Stomach (tissue), 9 donors: ENCODE measurements around the gene TNFRSF17. TPM values are rescaled to one million over a fixed set of nuclear protein-coding genes. Genes with fewer than 3 reads are reported as not detected.

Experiments used
- DNase-seq, 2 donors: peaks; one replicate each; pipeline versions ENCODE4 v3.0.0 to v3.0.0-alpha.2; 2013 to 2019
- H3K27ac ChIP-seq, 5 donors: fragments of 200-600 bp in 4 of 5; sonication (generic) in 4 of 5; one replicate each; pipeline ENCODE4 v1.5.1; 2013 to 2019; ENCODE audit warnings: mild to moderate bottlenecking in 1 of 5, moderate library complexity in 1 of 5
- H3K27me3 ChIP-seq, 3 donors: fragments of 200-600 bp; sonication (generic); one replicate each; pipeline ENCODE4 v1.5.1; 2017 to 2019; ENCODE audit warnings: mixed run types in 1 of 3
- H3K36me3 ChIP-seq, 4 donors: fragments of 200-600 bp; sonication (generic); 1 replicate in 3 of 4; 2 replicates in 1 of 4; pipeline ENCODE4 v1.5.1; 2016 to 2019
- H3K4me1 ChIP-seq, 4 donors: fragments of 200-600 bp; sonication (generic); one replicate each; pipeline ENCODE4 v1.5.1; 2016 to 2019
- H3K4me3 ChIP-seq, 4 donors: fragments of 200-600 bp; sonication (generic) in 3 of 4; one replicate each; pipeline ENCODE4 v1.5.1; 2016 to 2019; ENCODE audit warnings: mild to moderate bottlenecking in 1 of 4
- H3K9me3 ChIP-seq, 4 donors: fragments of 200-600 bp; sonication (generic); one replicate each; pipeline ENCODE4 v1.5.1; 2016 to 2019
- CTCF ChIP-seq, 7 experiments: fragments of 450-650 bp in 4 of 7; fragments of 200-600 bp in 3 of 7; sonication (generic) in 3 of 7; IDR thresholded peaks; one replicate each; pipeline ENCODE4 v1.5.1; 2016 to 2019; ENCODE audit warnings: antibody characterized with exemption in 7 of 7, control low read depth in 2 of 7, mild to moderate bottlenecking in 1 of 7
- EP300 ChIP-seq: sonication (generic); formaldehyde crosslinking; IDR thresholded peaks from one replicate; pipeline ENCODE4 v1.6.1; 2017; ENCODE audit warnings: antibody characterized with exemption
- POLR2A ChIP-seq, 4 donors: fragments of 450-650 bp; IDR thresholded peaks; one replicate each; pipeline ENCODE4 v1.6.1; 2016; ENCODE audit warnings: antibody characterized with exemption in 4 of 4, control low read depth in 2 of 4, mild to moderate bottlenecking in 1 of 4, moderate library complexity in 1 of 4
- POLR2AphosphoS5 ChIP-seq, 3 donors: sonication (generic); formaldehyde crosslinking; IDR thresholded peaks; one replicate each; pipeline ENCODE4 v1.6.1; 2016; ENCODE audit warnings: antibody characterized with exemption in 3 of 3
- WGBS, 5 donors: extraction: QIAGEN DNeasy Blood & Tissue Kit in 3 of 5; methylation state at CpG; one replicate each; pipeline versions ENCODE4 v1.1.5 to v1.1.7; 2013 to 2018; 5-methylcytosine and 5-hydroxymethylcytosine counted together
- intact Hi-C: fragments of 100-400 bp; cut with DNase I; formaldehyde crosslinking; loops from one replicate; pipeline ENCODE4 v1.15.1; 2023; ENCODE audit warnings: low total_unique reads
- polyA plus RNA-seq, 3 donors: library from polyadenylated mRNA; stranded (reverse); fragments of 200-250 nt; gene quantifications; one replicate each; pipeline ENCODE4 v1.2.3, GENCODE V29; 2013
- small RNA-seq, 4 donors: library from RNA; depleted of rRNA; stranded (forward); fragments of <200 nt; gene quantifications; one replicate each; pipeline ENCODE3, GENCODE V24; 2016
- total RNA-seq, 5 donors: library from RNA; depleted of rRNA; stranded (reverse); fragments of >200 nt; gene quantifications; one replicate each; pipeline versions ENCODE4 v1.1.0 to v1.2.3, GENCODE V29; 2014 to 2016
- donor health status: healthy with polysubstance abuse.
- donor health status: Bipolar disorder and iron deficiency.
- donor health status: healthy.

Gene TNFRSF17
- total and polyA plus RNA-seq, 8 donors: 1.1 to 7.4 (median 1.8) TPM; not detected in 4

DNA sequence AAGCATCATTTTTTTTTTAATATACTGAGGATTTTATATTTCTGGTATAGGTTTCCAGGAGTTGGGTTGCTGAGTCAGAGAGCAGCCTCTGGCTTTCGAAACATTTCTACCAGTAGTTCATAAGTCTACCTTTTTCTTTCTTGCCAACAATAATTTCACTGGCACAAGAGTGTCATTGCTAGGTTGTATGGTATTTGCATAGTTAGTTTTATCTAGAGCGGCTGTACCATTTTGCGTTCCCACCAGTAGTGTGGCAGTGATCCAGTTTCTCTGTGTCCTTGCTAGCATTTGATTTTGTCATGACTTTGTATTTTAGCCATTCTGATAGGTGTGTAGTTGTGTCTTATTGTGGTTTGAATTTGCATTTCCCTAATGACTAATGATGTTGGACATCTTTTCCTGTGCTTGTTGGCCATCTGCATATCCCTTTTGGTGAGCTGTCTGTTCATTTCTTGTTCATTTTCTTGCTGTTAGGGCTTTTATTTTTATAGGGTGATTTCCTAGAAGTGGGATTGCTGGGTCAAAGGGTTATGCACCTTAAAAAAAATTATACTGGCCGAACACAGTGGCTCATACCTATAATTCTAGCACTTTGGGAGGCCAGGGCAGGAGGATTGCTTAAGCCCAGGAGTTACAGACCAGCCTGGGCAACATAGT, 51.4 kb downstream of the TNFRSF17 start:
- Histone ChIP-seq H3K27me3 (no peaks in the 10 kb centered on the region), H3K27ac (peak overlapping the region; percentile 22 to 59 (median 52)), H3K4me1 (peaks cover 0 to 28% (median 10%) of the 10 kb centered on the region in 4 donors), H3K36me3 (no peaks in the 10 kb centered on the region), H3K4me3 (no peak overlapping the region), H3K9me3 (no peaks in the 10 kb centered on the region)
- DNase-seq: peak in 1 of 2 donors; percentile 43
- no peak for TF ChIP-seq EP300
- peak in 1 of 3 donors; percentile 39 for TF ChIP-seq POLR2AphosphoS5 (IDR thresholded peaks at IDR 0.05)
- TF ChIP-seq CTCF (IDR thresholded peaks at IDR 0.05): no peak
- 45 to 65% (median 58%) methylated on average over 4 of the region's 4 CpGs for WGBS, 5 donors
- intact Hi-C loops: no loop called here

DNA sequence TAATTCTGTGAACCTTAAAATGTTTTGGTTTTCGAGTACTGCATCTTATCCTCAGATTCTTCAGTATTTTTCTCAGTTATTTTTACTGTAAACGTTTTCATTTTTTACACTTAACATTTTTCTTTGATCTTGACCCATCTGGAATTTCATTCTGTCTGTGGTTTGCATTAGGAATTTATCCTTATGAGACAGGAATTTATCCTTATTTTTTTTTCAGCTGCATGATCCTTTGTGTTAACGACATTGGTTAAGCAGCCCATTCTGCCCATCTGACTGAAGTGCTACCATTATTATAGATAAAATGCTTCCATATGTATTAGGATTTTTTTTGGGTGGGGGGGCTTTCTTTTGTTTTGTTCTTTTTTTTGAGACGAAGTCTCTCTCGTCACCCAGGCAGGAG, 52.5 kb downstream of the TNFRSF17 start:
- H3K27me3 ChIP-seq: no peaks in the 10 kb centered on the region
- H3K9me3 ChIP-seq: no peaks in the 10 kb centered on the region
- no peak overlapping the region for H3K27ac ChIP-seq
- no peak overlapping the region for H3K4me3 ChIP-seq
- DNase-seq: no peak
- H3K36me3 ChIP-seq: no peaks in the 10 kb centered on the region
- 82 to 89% (median 85%) methylated on average over 5 of the region's 5 CpGs for WGBS, 5 donors
- intact Hi-C loops: no loop called here
- H3K4me1 ChIP-seq: peaks cover 0 to 39% (median 12%) of the 10 kb centered on the region in 4 donors
- TF ChIP-seq POLR2A (IDR thresholded peaks at IDR 0.05): no peak
- no peak for TF ChIP-seq CTCF (IDR thresholded peaks at IDR 0.05)
- TF ChIP-seq POLR2AphosphoS5 (IDR thresholded peaks at IDR 0.05): no peak
- no peak for TF ChIP-seq EP300

Small RNAs within 50 kb of the gene (small RNA-seq; reads per million reads assigned to genes)
- gene AC007216.5 (0 reads per million in 4 donors), gene UBL5P4 (0 reads per million in 4 donors)

Other genes starting within 250 kb of the TNFRSF17 start
- 10 to 100 TPM; 24.1 to 72.9 (median 51.1) TPM for gene TXNDC11, start 222.4 kb upstream of the TNFRSF17 start, total RNA-seq
- 10 to 100 TPM; 27.0 to 42.9 (median 41.3) TPM for gene TXNDC11, start 222.4 kb upstream of the TNFRSF17 start, polyA plus RNA-seq
- gene ZC3H7A, start 168.0 kb upstream of the TNFRSF17 start, total RNA-seq: 100 to 1,000 TPM in 1 of 5 donors, 10 to 100 TPM in 4; 49.1 to 110 (median 92.1) TPM
- gene ZC3H7A, start 168.0 kb upstream of the TNFRSF17 start, polyA plus RNA-seq: 10 to 100 TPM; 16.1 to 23.3 (median 20.0) TPM
- gene RSL1D1, start 113.7 kb upstream of the TNFRSF17 start, total RNA-seq: 100 to 1,000 TPM in 2 of 5 donors, 10 to 100 TPM in 3; 21.1 to 255 (median 87.8) TPM
- gene RSL1D1, start 113.7 kb upstream of the TNFRSF17 start, polyA plus RNA-seq: 100 to 1,000 TPM in 1 of 3 donors, 10 to 100 TPM in 2; 52.7 to 146 (median 65.6) TPM
- gene GSPT1, start 49.3 kb upstream of the TNFRSF17 start, total RNA-seq: 10 to 100 TPM; 28.0 to 73.2 (median 57.1) TPM
- 10 to 100 TPM; 33.1 to 42.3 (median 41.1) TPM for gene GSPT1, start 49.3 kb upstream of the TNFRSF17 start, polyA plus RNA-seq
- 10 to 100 TPM in 4 of 5 donors, 1 to 10 TPM in 1; 1.7 to 55.8 (median 29.4) TPM for gene NPIPB2, start 23.2 kb upstream of the TNFRSF17 start, total RNA-seq
- gene NPIPB2, start 23.2 kb upstream of the TNFRSF17 start, polyA plus RNA-seq: 1 to 10 TPM; 1.8 to 8.1 (median 3.1) TPM
- gene SNX29, start 11.5 kb downstream of the TNFRSF17 start, total RNA-seq: 10 to 100 TPM; 17.1 to 37.5 (median 18.9) TPM
- gene SNX29, start 11.5 kb downstream of the TNFRSF17 start, polyA plus RNA-seq: 1 to 10 TPM; 3.0 to 4.7 (median 3.7) TPM